ENCODE measurements around the gene TENT4A.

- TF ChIP-seq CTCF (IDR thresholded peaks at IDR 0.05) (no peak), POLR2A (IDR thresholded peaks at IDR 0.05) (no peak)
Measured at GRCh38 chr5:6753851-6754250, 40.6 kb downstream of the TENT4A start.

All from upper lobe of left lung (tissue), 4 donors.